Duodenal mucosa (tissue), 2 donors: ENCODE results near the gene ZNF692.
"Not testable (repeated sequence)": the region's sequence is repeated elsewhere in the genome, so short reads cannot be mapped to it uniquely, and the experiment has no call there.

Source experiments
- H3K27ac ChIP-seq: one replicate; pipeline ENCODE4 v1.7.0; 2013; ENCODE audit warnings: low read depth, low read length
- H3K27me3 ChIP-seq, 2 donors: one replicate each; pipeline ENCODE4 v1.7.0; 2013; ENCODE audit warnings: low read length in 2 of 2, control low read depth in 1 of 2; ENCODE audit not compliant: insufficient read depth in 2 of 2, control insufficient read depth in 1 of 2
- H3K36me3 ChIP-seq, 2 donors: one replicate each; pipeline ENCODE4 v1.7.0; 2013; ENCODE audit warnings: low read length in 2 of 2, control low read depth in 1 of 2; ENCODE audit not compliant: insufficient read depth in 2 of 2, control insufficient read depth in 1 of 2
- H3K4me1 ChIP-seq, 2 donors: one replicate each; pipeline ENCODE4 v1.7.0; 2013; ENCODE audit warnings: low read length in 2 of 2, control low read depth in 1 of 2; ENCODE audit not compliant: insufficient read depth in 2 of 2, control insufficient read depth in 1 of 2
- H3K4me3 ChIP-seq, 2 donors: one replicate each; pipeline ENCODE4 v1.7.0; 2013; ENCODE audit warnings: low read length in 2 of 2, low read depth in 1 of 2
- H3K9ac ChIP-seq, 2 donors: one replicate each; pipeline ENCODE4 v1.7.0; 2013; ENCODE audit warnings: low read length in 2 of 2, low read depth in 1 of 2
- H3K9me3 ChIP-seq, 2 donors: one replicate each; pipeline ENCODE4 v1.7.0; 2013; ENCODE audit warnings: low read length in 2 of 2, control low read depth in 1 of 2; ENCODE audit not compliant: control insufficient read depth in 1 of 2

Gene ZNF692

DNA sequence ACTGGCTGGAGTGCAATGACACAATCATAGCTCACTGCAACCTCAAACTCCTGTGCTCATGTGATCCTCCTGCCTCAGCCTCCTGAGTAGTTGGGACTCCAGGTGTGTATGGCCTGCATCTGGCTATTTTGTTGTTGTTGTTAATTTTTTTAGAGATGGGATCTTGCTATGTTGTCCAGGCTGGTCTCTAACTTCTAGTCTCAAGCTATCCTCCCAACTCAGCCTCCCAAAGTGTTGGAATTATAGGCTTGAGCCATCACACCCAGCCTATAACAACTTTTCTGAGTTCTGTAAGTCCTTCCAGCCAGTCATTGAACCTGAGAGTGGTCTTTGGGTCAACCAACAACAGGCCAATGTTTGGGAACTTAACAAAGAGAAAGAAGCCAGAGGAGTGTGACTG lies 36.0 kb upstream of the ZNF692 start:
- H3K27me3 ChIP-seq = peaks cover 0 to 7% of the 10 kb centered on the region in 2 donors
- no peaks in the 10 kb centered on the region for H3K9me3 ChIP-seq
- H3K4me1 ChIP-seq = no peaks in the 10 kb centered on the region
- no peak overlapping the region for H3K4me3 ChIP-seq
- no peak overlapping the region for H3K9ac ChIP-seq
- no peak overlapping the region for H3K27ac ChIP-seq
- H3K36me3 ChIP-seq = no peaks in the 10 kb centered on the region

DNA sequence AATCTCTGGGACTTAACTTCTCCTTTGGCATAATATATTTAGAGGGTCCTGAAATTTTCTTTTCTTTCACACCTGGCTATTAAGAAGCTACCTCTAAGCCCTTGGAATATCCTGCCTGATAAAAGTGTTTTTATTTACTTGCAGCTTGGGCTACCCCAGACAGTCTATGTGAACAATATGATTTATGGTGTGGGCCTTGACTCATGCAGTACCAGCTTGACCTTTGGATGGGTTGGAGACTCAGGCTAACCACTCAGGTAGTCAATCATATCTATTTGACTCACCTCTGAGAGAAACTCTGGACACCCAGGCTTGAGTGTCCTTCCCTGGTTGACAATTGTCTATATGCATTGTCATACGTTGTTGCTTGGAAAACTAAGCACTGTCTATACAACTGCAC lies 33.7 kb upstream of the ZNF692 start:
- H3K4me1 ChIP-seq = no peaks in the 10 kb centered on the region
- H3K9ac ChIP-seq = no peak overlapping the region
- no peaks in the 10 kb centered on the region for H3K9me3 ChIP-seq
- no peaks in the 10 kb centered on the region for H3K36me3 ChIP-seq
- no peak overlapping the region for H3K4me3 ChIP-seq
- H3K27me3 ChIP-seq = peaks cover 0 to 4% of the 10 kb centered on the region in 2 donors
- no peak overlapping the region for H3K27ac ChIP-seq

GRCh38 chr1:248891758-248892157 lies 32.9 kb upstream of the ZNF692 start:
- Histone ChIP-seq H3K4me1 (no peaks in the 10 kb centered on the region), H3K9ac (no peak overlapping the region), H3K9me3 (no peaks in the 10 kb centered on the region), H3K36me3 (no peaks in the 10 kb centered on the region), H3K27ac (no peak overlapping the region), H3K27me3 (peaks cover 0 to 2% of the 10 kb centered on the region in 2 donors), H3K4me3 (no peak overlapping the region)

DNA sequence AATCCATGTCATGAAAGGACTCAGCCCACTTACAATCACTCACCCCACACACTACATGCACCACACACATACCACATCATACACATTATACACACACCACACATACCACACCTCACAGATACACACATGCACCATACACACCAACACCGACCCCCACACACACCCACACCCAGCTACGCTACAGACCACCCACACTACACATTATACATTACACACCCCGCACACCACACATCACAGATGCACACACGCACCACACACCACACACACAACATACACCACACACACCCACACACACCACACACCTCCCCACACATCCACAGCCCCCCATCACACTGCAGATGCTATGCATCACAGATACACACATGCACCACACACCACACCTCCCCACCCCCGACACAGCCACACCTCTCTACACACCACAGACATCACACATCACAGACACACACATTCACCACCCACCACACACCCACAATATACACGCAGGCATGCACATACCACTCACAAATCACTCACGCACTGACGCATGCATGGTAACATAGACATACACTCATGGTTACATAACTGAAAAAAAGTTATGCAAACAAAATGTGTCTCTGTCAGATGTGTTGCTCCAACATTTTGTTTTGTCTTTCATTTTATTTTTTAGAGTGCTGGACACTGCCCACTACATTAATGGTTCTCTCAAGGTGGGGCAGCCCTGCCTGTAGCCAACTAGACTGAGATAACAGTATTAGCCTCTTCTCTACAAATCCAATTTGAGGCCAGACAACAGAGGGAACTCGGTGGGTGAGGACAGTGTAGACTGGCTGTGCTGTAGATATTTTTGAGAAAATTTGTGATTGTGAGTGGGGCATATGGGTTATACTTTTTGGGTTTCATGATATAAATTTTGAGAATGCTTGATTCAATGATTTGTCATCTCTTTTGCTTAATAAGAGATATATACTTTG lies 31.9 kb upstream of the ZNF692 start:
- H3K27ac ChIP-seq = no peak overlapping the region
- no peaks in the 10 kb centered on the region for H3K36me3 ChIP-seq
- H3K4me3 ChIP-seq = no peak overlapping the region
- peaks cover 0 to 2% of the 10 kb centered on the region in 2 donors for H3K27me3 ChIP-seq
- H3K9me3 ChIP-seq = no peaks in the 10 kb centered on the region
- no peak overlapping the region for H3K9ac ChIP-seq
- no peaks in the 10 kb centered on the region for H3K4me1 ChIP-seq

GRCh38 chr1:248889914-248890243 lies 31.0 kb upstream of the ZNF692 start:
- not testable (repeated sequence) for H3K9me3 ChIP-seq, H3K4me3 ChIP-seq, H3K36me3 ChIP-seq, H3K27ac ChIP-seq, H3K4me1 ChIP-seq, H3K27me3 ChIP-seq, H3K9ac ChIP-seq

- Histone ChIP-seq H3K9me3 (no peaks in the 10 kb centered on the region), H3K27ac (no peak overlapping the region), H3K4me1 (no peaks in the 10 kb centered on the region), H3K27me3 (peaks cover 0 to 2% of the 10 kb centered on the region in 2 donors), H3K9ac (no peak overlapping the region), H3K36me3 (no peaks in the 10 kb centered on the region), H3K4me3 (no peak overlapping the region)
Observed at GRCh38 chr1:248886237-248886895, 27.5 kb upstream of the ZNF692 start.

GRCh38 chr1:248885646-248886045 lies 26.8 kb upstream of the ZNF692 start:
- Histone ChIP-seq H3K27ac (no peak overlapping the region), H3K4me3 (no peak overlapping the region), H3K4me1 (no peaks in the 10 kb centered on the region), H3K9me3 (no peaks in the 10 kb centered on the region), H3K27me3 (peaks cover 0 to 2% of the 10 kb centered on the region in 2 donors), H3K36me3 (no peaks in the 10 kb centered on the region), H3K9ac (no peak overlapping the region)

DNA sequence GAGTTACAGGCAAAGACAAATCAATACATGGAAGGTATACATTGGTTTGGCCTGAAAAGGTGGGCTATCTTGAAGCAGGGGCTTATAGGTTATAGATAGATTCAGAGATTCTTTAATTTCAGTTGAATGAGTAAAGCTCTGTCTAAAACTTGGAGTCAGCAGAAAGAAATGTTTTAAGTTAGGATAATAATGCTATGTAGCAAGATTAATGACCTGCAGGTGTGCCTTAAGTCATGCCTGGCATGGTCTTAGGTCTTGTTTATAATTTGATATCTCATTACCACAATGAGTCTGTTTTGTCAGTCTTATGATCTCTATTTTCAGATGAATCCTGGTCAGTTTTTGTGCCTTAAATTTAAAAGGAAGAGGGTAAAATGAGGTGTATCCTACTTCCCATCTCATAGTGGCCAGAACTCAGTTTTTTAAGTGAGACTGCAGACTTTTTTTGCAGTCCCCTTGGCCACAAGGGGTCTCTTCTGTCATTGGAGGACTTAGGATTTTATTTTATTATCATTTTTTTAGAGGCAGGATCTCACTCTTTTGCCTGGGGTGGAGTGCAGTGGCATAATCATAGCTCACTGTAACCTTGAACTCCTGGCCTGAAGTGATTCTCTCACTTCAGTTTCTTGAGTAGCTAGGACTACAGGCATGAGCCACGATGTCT lies 25.9 kb upstream of the ZNF692 start:
- Histone ChIP-seq H3K4me3 (no peak overlapping the region), H3K9ac (no peak overlapping the region), H3K36me3 (no peaks in the 10 kb centered on the region), H3K27ac (no peak overlapping the region), H3K27me3 (no peaks in the 10 kb centered on the region), H3K4me1 (no peaks in the 10 kb centered on the region), H3K9me3 (no peaks in the 10 kb centered on the region)

DNA sequence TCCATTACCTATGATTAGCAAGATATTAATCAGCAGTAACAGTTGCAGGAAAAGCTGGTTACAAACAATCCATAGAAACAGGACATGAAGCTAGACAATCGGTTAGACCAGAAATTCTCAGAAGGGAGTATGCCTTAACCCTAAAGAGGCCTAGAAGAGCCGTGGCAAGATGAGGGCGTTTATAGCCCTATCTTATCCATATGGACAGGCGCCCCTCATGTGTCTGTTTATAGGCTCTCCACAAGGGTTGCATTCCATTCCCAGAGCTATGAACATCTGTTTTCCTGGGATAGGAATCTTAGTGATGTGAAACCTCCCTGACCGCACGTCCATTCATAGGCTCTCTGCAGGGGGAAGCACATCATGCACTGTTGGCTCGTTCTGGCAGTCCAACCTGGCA lies 23.5 kb upstream of the ZNF692 start:
- H3K27ac ChIP-seq, H3K27me3 ChIP-seq, H3K9ac ChIP-seq, H3K36me3 ChIP-seq, H3K4me3 ChIP-seq, H3K4me1 ChIP-seq, H3K9me3 ChIP-seq: not testable (repeated sequence)

DNA sequence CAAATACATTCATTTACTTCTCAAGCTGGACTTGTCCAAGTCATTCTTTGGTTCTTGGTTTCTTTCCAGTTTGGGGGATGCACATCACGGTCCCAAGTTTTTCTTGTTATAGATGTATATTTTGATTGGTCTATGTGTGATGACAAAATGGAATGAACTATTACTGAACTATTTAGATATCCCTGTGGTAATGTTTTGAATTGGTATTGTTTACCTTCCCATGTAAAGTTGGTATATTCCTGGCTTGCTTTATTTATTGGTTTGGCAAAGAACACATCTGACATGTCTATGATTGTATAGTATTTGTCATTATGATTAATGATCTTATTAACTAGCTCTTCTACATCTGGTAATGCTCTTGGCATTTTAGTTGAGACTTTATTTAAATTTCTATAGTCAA lies 22.4 kb upstream of the ZNF692 start:
- no peaks in the 10 kb centered on the region for H3K27me3 ChIP-seq
- no peaks in the 10 kb centered on the region for H3K36me3 ChIP-seq
- no peaks in the 10 kb centered on the region for H3K4me1 ChIP-seq
- no peaks in the 10 kb centered on the region for H3K9me3 ChIP-seq
- no peak overlapping the region for H3K27ac ChIP-seq
- H3K4me3 ChIP-seq = no peak overlapping the region
- no peak overlapping the region for H3K9ac ChIP-seq
